NCI-H128 (cell line): Measurements from ENCODE around the gene JAM3.

Experiments
- DNase-seq: peaks from one replicate; lab custom pipeline; 2025; ENCODE audit not compliant: unreplicated experiment; lab: John Stamatoyannopoulos, UW

The JAM3 gene

GRCh38 chr11:134142536-134142935 lies 73.7 kb downstream of the JAM3 start:
- no peak for DNase-seq

GRCh38 chr11:134143801-134144200 lies 74.9 kb downstream of the JAM3 start:
- DNase-seq, result no peak

GRCh38 chr11:134144744-134145143 lies 75.9 kb downstream of the JAM3 start:
- DNase-seq, result no peak

GRCh38 chr11:134145715-134146114 lies 76.8 kb downstream of the JAM3 start:
- no peak for DNase-seq

- DNase-seq, result no peak
Observed at GRCh38 chr11:134146598-134146997, 77.7 kb downstream of the JAM3 start.

- DNase-seq, result no peak
Observed at GRCh38 chr11:134149371-134149770, 80.5 kb downstream of the JAM3 start.

- DNase-seq, result no peak
Observed at GRCh38 chr11:134150195-134150903, 81.5 kb downstream of the JAM3 start.

GRCh38 chr11:134151083-134151747 lies 82.3 kb downstream of the JAM3 start:
- no peak for DNase-seq

GRCh38 chr11:134152696-134153095 lies 83.8 kb downstream of the JAM3 start:
- no peak for DNase-seq

GRCh38 chr11:134153147-134153905 lies 84.5 kb downstream of the JAM3 start:
- no peak for DNase-seq

GRCh38 chr11:134154441-134154840 lies 85.6 kb downstream of the JAM3 start:
- no peak for DNase-seq

GRCh38 chr11:134155456-134155855 lies 86.6 kb downstream of the JAM3 start:
- no peak for DNase-seq

GRCh38 chr11:134155946-134156865 lies 87.3 kb downstream of the JAM3 start:
- DNase-seq, result no peak

GRCh38 chr11:134157451-134157850 lies 88.6 kb downstream of the JAM3 start:
- no peak for DNase-seq

GRCh38 chr11:134158023-134158422 lies 89.2 kb downstream of the JAM3 start:
- DNase-seq, result no peak

GRCh38 chr11:134159652-134160051 lies 90.8 kb downstream of the JAM3 start:
- DNase-seq, result no peak

- DNase-seq, result no peak
Observed at GRCh38 chr11:134164490-134165370, 95.9 kb downstream of the JAM3 start.

- DNase-seq, result no peak
Observed at GRCh38 chr11:134170177-134170918, 101.5 kb downstream of the JAM3 start.

- no peak for DNase-seq
Observed at GRCh38 chr11:134170919-134171281, 102.0 kb downstream of the JAM3 start.
